IMR-90 (cell line): ENCODE measurements around the gene NRL.

Experiments used
- BHLHE40 ChIP-seq: fragments of 150-350 bp; IDR thresholded peaks from 2 replicates; pipeline ENCODE4 v1.6.1; 2016; ENCODE audit warnings: mild to moderate bottlenecking, low read depth, low read length
- CTCF ChIP-seq: conservative IDR thresholded peaks from 2 replicates; pipeline ENCODE4 v1.5.1; 2012; ENCODE audit warnings: mild to moderate bottlenecking, low read depth, low read length, improper control_type of control experiment
- ELK1 ChIP-seq: fragments of 150-350 bp; IDR thresholded peaks from 2 replicates; pipeline ENCODE4 v1.6.1; 2016; ENCODE audit warnings: low read depth, mild to moderate bottlenecking, low read length, moderate library complexity, borderline replicate concordance
- MXI1 ChIP-seq: IDR thresholded peaks from 2 replicates; pipeline ENCODE4 v1.6.1; 2012; ENCODE audit warnings: low read depth, mild to moderate bottlenecking, low read length, moderate library complexity, borderline replicate concordance
- POLR2A ChIP-seq: IDR thresholded peaks from 2 replicates; pipeline ENCODE4 v1.6.1; 2012; ENCODE audit warnings: mild to moderate bottlenecking, low read depth, low read length
- RAD21 ChIP-seq: IDR thresholded peaks from 2 replicates; pipeline ENCODE4 v1.6.1; 2012; ENCODE audit warnings: low read length, improper control_type of control experiment
- RCOR1 ChIP-seq: IDR thresholded peaks from 2 replicates; pipeline ENCODE4 v1.6.1; 2012; ENCODE audit warnings: mild to moderate bottlenecking, low read length, improper control_type of control experiment; ENCODE audit not compliant: insufficient replicate concordance

GRCh38 chr14:24093901-24094840 lies 20.6 kb downstream of the NRL start, which contains the start of gene PCK2:
- no peak for TF ChIP-seq MXI1
- no peak for TF ChIP-seq RCOR1
- 0 out of 2 replicates have a peak, but pooled peaks have one; percentile 12 for TF ChIP-seq CTCF
- TF ChIP-seq POLR2A: peak; percentile 89
- no peak for TF ChIP-seq RAD21
- no peak for TF ChIP-seq ELK1
- no peak for TF ChIP-seq BHLHE40
